Measurements from ENCODE around the gene HACL1.

Gene HACL1

DNA sequence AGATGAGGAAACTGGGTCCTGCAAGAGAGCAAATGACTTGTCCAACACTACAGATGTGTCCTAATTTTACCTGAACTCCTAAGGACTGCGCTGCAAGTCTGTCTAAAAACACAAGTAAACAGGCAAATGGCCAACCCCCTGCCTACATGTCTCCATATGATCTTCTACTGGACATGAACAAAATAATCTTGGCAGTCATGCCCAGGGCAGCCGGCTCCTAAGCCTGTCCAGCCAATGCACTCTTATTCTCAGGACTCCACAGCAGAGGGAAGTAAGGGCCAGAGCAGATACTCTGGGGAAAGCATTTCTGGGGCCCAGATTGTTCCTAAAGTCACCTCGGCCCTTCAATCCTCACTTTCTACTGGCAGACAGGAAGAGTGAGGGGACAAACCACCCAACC lies 90.2 kb downstream of the HACL1 start:
- Histone ChIP-seq H3K36me3 (ENCODE audit: insufficient read depth, low read length) (no peaks in the 10 kb centered on the region), H3K9ac (ENCODE audit: low read depth, low read length) (no peak overlapping the region), H3K4me3 (ENCODE audit: low read length) (no peak overlapping the region), H3K27me3 (ENCODE audit: insufficient read depth, low read length) (no peaks in the 10 kb centered on the region), H3K27ac (ENCODE audit: low read depth, low read length) (no peak overlapping the region), H3K9me3 (ENCODE audit: insufficient read depth, low read depth, low read length) (no peaks in the 10 kb centered on the region), H3K4me1 (ENCODE audit: insufficient read depth, low read length) (no peaks in the 10 kb centered on the region)
- 93% methylated on average over 3 of the region's 3 CpGs for WGBS

Measured in HUES64 (cell line).